HG03342 (cell line): ENCODE data around the gene CRACDL.
"Not testable (repeated sequence)": the region's sequence is repeated elsewhere in the genome, so short reads cannot be mapped to it uniquely, and the experiment has no call there.

Experiments used
- ATAC-seq: cut with Tn5 transposase; IDR thresholded peaks from one replicate; pipeline ENCODE4 v1.9.1; 2021; ENCODE audit warnings: mild to moderate bottlenecking, moderate library complexity; ENCODE audit not compliant: unreplicated experiment

The CRACDL gene

DNA sequence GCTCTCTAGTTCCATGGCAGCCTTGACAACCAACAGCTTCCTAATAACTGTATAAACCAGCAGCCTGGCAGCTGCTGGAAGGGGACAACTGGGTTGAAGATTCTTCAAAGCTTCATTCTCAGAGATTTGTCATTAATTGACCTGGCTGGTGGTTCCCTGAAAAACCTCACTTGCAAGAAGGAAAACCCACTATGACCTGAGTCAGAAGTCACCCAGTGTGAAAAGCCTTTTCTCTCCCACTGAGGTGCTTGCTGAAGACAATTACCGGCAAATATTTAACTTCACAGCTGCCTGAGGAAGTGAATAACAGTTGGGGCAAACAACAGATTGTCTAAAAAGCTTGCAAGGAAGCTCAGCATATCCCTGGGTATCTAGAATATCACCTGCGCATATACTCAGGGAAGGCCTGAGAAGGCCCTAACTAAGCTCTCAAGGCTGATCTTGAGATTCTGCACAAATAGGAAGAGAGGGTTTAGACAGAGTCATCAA is 49.9 kb downstream of the CRACDL start:
- ATAC-seq = no peak

DNA sequence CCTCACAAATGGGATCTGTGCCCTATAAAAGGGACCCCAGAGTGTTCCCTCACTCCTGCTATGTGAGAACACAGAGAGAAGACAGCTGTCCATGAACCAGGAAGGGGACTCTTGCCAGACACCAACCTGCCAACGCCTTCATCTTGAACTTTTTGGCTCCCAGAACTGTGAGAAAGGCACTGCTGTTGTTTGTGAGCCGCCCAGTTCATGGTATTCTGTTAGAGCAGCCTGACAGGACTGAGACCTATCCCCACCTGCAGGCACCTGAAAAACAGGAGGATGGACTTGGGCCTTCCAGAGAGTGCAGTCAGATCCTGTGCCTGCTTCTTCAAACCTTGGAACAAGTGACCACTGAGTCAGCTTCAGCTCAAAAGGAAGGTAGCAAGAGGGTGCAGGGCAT is 51.4 kb downstream of the CRACDL start:
- no peak for ATAC-seq

DNA sequence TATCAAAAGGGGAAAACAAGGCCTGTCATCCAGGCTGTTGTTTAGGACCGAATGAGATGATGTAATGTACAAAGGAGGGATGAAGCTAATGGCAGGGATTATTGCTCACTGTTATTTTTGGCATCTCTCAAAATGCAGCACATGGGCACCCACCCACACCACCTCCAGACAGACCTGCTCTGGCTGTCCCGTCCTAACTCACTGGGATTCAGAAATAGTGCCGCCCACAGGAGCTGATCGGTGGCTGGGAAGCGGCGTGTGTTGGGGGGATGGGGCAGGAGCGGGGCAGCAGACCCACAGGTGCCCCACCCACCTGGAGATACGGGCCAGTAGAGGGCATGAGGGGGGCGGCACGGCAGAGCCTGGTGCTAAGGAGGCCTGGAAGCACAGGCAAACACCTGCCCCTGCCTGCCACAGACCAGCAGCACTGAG is 52.2 kb downstream of the CRACDL start:
- ATAC-seq = no peak

DNA sequence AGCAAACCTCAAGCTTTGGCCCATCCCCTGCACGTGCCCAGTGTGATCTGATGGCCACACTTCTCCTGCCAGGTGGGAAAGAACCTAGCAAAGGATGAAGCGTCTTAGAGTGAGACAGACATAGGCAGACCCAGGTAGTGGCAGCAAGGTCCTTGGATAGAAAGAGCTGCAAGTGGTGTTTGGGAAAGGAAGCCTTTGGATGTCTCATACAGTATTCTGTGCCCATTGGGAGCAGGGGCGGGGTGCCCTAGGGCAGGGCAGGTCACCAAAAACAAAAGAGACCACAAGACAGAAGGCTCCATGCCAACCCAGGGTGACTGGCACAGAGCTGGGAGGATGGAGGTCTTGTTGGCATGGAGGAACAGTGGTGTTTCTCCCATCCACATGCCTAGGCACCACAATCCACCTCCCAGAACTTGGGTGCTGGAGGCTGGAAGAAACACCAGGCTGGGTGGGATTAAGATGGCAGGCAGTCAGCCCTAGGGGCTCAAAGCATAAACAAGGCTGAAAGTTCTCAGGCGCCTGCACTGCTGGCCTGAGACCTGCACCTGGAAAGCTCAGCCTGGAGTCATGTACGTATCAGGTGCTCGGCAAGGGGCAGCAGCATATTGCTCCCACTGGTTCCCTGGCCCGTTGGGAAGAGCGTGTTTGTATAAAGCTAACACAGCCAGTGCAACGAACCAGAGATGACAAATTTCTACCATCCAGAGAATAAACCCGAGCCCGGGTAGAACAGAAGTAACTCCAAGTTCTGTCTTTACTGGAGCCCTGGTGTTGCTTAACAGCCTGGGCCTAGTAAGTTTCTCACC is 52.9 kb downstream of the CRACDL start:
- no peak for ATAC-seq

DNA sequence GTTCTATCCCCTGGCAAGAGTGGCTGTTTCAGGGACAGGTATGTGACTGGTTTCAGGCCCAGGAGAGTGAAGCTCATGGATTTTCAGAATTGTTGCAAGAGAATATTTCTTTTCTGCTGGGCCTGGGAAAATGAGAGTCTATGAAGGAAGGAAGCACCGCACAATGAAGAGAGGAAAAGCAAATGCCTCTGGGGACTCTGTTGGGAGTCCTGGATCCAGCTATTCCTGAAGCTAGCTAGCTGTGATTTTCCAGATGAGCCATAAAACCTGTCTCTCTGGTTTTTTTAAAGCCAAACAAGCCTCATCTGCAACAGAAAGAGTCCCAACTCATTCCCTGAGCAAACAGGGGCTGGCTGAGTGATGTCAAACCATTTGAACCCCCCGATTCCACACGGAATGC is 53.7 kb downstream of the CRACDL start:
- no peak for ATAC-seq

DNA sequence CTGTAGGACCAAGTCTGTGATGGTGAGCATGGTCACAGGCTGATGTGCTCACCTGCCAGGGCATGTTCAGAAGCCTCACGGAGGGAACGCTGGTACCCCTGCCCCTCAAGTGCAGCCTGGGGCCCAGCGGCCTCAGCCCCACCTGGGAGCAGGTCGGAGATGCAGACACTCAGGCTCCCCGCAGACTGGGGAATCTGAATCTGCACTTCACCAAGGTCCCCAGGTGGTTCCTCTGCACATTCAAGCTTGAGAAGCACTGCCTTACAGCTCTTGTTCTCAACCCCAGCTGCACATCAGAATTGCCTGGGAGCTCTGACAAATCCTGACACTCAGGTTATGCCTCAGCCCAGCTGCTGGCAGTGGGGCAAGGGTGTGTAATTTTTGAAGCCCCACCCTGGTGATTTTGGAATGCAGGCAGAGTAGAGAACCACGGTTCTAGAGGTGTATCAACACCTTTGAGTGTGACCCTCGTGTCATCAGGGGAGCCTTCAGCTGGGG is 54.8 kb downstream of the CRACDL start:
- no peak for ATAC-seq

DNA sequence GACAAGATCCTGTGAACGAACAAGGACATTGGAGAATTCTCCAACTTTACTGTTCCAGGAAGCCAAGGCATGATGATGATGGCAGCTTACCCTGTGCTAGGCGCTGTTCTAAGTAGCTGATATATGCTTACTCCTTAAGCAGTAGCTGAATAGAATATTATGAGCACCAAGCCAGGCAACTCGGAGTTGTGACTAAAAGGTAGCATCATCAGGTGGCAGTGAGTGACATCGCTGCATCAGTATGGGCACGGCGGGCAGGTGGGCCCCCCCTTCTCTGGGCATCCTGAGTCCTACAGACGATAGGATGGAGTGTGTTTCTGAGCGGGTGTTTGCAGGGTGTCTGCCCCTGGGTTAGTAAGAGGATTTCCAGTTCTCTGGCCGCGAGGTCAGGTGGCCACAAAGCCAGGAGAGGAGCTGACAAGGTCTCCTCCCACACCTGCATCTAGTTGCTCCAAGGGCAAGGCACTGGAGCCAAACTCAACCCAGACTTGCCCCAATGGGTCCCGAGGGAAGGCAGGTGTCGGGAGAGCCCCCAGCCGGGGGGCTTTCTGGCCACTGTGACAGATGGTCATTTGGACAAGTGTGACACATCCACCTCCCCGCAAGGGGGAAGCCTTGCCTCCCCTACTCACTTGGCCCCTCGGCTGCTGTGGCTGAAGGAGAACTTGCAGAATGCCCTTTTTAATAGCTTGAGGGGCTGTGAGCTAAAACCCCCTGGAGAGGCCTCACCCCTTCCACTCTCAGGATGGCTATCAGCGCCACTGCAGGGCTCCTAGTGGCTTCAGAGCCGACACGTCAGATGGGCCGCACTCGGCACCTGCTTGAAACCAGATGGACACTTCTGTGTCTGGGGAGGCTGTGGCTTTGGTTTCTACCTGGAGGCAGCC is 55.5 kb downstream of the CRACDL start:
- ATAC-seq = no peak

DNA sequence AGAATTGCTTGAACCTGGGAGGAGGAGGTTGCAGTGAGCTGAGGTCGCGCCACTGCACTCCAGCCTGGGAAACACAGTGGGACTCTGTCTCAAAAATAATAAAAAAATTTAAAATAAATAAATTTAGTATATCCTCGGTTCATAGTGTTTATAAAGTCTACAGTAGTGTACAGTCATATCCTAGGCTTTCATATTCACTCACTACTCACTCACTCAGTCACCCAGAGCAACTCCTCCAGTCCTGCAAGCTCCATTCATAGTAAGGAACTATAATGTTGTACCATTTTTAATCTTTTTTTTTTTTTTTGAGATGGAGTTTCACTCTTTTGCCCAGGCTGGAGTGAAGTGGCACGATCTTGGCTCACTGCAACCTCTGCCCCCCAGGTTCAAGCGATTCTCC is 58.4 kb downstream of the CRACDL start:
- not testable (repeated sequence) for ATAC-seq

DNA sequence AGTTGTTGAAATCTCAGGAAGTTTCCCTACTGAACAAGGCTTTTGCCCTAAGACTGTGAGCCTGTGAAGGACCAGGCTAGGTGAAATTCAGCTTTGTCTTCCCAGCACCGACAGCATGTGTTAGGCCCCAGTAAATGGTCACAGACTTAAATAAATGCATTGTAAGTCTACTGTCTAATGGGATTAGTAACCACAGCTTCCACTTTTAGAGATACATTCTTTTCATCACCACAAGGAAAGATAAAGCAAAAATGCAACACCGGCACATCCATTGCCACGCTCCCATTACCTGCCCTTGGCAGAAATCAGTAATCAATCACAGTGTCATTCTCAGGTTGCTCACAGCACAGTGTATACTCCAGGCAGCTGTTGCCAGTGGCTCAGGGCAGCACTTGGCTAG is 59.3 kb downstream of the CRACDL start:
- ATAC-seq = no peak

DNA sequence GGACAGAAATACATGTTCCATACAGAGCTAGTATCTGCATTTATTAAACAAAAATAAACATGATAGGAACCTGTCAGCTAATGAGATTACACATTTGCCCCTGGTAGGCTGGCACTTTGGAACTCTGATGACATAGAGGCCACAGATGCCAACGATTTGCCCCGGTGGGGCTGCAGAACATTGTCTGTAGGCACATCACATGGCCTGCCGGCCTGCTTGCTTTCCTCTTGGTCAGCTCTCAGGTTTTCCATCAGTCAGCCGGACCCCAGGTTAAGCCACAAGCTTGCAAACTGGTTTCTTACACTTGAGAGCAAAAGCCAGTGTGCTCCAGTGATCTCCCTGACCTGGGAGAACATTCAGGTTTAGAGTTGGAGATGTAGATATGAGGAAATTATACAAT is 60.3 kb downstream of the CRACDL start:
- no peak for ATAC-seq

DNA sequence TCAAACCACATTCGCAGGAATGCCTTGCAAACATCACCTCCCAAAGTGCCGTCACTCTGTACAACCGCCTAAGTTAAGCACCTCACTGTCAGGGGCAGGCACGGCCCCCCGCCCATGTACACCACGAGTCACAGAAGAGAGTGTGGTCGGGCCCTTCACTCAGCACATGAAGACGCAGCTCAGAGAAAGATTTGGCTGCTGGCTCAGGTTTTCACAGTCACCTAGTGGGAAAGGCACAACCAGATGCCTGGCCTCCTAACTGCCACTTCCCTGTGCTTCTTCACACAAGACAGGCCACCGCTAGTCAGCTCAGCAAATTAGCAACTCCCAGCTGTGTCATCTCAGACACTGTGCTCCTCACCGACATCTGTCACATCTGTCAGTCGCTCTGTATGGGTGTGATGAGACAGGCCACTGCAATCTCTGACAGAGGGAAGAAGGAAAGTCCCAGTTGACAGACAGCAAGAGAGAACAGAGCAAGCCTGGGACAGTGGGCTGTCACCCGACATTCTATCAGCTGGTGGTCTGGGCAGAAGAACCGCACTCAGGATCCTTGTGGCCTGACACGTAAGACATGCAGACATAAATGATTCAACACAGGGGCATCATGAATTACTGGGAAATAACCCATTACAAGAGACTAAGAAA is 60.8 kb downstream of the CRACDL start:
- no peak for ATAC-seq

DNA sequence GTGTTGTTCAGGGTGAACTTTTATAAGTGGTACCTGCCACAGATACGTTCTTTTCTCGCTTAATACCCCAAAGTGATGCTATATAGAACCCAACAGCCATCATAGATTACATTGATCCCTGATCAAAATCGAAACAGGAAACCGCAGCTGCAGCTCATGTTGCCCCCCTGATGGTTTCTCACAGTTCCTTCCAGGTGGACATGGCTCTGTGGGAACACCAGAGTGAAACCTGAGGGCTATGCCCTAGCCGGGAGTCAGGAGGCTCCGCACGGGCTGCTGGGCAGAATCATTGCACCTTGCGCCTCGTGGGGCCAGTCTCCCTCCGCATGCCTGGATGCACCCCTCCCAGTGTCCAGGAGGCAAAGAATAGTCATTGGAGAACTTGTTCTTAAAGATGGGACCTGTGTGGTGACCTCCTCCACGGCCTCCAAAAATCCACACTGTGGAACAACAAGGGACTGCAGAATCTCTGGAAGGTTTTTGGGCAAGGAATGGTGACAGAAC is 61.8 kb downstream of the CRACDL start:
- ATAC-seq = no peak

DNA sequence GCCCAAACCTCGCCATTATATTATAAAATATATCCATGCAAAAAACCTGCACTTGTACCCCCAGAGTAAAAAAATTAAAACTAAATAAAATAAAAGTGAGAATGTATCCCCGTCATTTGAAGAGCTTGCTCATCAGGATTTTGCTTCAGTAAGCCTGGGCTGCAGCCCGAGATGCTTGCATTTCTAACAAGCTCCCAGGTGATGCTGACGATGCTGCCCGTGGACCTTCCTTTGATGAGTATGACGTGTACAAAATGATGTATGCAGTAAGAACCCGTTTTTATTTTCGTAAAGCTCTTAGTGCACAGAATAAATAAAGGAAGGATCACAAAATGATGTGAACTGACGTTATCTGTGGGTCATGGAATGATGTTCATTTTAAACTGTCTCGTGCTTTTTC is 63.5 kb downstream of the CRACDL start:
- no peak for ATAC-seq

DNA sequence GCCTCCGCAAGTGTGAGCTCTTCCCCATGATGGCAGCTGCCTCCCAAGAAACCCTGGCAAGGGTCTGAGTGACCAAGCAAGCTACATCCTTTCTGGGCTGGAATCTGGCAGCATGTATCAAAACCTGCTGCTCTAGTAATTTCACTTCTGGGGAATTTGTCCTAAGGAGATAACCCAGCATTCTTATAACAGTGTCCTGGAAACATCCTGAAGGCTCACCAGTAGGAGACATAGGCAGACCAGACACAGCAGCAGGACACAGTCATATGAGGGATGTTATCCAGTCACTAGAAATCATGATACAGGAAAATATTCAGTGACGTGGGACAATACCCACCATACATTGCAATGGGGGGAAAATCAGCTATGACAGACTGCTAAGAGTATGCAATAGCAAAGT is 64.5 kb downstream of the CRACDL start:
- no peak for ATAC-seq

DNA sequence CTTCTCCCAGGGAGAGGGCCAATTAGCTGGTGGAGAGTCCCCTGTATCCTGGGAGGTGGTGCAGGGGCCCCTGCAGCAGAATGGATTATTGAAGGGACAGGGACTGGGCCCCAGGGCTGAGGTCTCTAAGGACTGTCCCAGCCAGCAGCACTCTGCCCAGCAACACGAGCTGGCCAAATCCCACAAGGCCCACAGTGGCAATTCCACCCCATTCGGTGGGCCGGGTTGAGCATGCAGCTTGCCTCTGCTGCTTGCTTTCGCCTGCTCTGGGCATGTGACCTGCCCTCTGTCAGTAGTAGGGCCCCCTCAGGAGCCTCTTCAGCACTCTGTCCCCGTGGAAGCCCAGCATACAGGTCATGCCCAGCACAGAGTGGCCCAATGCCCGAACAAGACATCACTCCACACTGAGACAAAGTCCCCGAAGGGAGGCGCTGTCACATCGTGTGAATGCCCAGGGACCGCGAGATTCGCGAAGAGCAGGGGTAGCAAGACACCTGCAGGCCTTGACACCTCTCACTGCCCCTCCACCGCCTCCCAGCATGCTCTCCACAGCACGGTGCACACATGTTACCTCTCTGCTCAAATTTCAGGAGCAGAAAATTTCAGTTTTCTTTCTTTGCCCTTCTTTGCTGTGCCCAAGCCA is 65.4 kb downstream of the CRACDL start:
- no peak for ATAC-seq

DNA sequence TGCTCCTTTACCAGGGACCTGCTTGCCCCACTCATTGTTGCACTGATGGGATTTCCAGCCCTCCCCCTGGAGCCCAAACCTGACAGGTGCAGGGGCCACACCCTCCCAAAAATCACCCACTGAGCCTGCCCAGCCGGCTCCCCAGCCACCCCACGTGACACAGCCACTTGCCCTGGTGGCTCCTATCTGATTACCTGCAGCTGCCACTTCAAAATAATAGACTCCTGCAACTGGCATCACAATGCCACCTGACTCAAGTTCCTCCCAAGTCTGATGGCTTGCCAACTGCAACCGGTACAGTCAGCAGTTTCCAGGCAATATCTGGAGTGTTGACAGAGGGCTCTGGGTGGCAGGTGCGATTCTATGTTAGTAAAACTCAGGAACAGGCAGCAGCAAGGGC is 66.2 kb downstream of the CRACDL start:
- no peak for ATAC-seq

DNA sequence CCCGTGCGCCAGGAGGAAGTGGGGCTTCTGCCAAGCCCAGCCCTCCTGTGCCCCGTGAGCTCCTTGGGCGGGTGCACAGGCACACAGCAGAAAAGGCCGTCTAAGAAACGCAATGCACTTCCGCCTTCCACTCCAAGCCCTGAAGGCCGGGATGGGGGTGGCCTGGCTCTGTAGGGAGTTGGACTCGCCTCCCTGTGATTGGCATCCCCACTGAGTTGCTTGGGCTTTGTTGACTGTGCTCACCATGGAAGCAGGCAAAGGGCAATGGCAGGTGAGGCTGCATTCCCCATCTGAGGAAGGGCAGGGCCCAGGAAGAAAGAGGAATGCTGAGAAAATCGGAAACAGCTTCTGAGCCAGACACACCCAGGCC is 66.8 kb downstream of the CRACDL start:
- ATAC-seq = no peak

DNA sequence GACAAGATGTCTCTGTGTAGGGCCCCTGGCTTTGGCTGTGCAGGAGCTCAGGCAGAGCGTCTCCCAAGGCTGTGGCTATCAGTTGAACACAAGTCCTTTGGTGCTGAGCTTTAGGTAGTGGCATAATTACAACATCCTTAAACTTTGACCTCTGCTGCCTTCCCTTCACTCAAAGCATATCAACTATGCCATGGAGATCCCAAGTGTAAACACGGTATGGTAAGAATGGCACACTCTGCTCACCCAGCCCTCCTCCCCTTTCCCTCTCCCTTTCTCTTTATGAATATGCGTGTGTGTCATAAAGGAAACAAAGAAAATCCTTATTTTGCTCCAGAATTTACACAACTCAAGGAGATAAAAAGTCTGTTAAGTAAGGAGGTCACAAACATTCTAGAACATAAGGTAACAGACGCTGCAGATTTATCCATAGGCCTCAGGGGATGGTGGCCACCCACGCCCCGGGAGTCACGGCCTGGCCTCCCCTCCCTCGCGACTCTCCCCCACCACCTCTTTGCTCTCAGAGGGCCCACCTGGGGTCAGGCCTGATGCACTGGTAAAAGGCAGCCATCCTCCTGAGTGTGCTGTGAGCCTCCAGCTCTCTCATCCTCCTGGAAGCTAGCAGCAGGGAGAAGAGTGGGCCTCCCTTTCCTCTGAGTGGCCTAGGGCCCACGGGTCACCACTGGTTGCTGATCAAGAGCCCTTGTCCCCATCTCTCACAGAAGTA is 67.3 kb downstream of the CRACDL start:
- ATAC-seq = no peak

DNA sequence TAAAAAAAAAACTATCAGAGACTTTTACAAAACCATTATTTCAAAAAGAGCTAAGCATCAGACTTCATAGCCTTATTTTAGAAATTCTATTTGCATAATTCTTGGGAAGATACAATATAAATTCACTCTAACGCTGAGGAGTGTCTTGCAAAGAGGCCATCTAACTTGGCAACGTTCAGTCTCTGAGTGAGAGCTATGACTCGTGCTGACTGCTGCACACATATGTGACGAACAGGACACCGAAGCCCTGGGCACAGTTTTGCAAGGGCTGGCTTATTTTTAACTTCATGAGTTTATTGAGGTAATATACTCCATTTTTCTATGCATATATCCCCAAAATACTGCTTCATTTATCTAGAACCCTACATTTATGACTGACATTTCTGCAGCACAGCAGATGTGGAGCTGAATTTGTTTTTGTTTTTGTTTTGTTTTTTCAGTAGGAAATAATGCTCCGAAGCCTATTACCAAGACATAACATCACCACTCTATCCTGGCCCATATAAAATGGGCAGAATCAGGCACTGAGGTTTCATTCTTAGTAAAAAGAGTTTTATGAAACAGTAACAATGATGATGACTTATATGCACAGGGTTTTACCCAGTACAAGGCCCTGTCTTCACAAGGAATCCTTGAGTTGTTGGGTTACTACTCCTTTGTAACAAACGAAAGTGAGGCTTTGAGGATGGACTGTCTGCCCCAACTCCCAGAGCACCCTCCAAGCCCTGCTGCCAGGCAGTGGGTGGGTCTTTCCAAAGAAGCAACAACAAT is 68.3 kb downstream of the CRACDL start:
- ATAC-seq = no peak
